ENCODE results near the gene ZNF205.

Gene ZNF205

GRCh38 chr16:3129137-3130131 is 17.0 kb downstream of the ZNF205 start (continued):
- TF ChIP-seq TRIM28 (IDR thresholded peaks at IDR 0.05; ENCODE audit: borderline replicate concordance, low read length): peak; percentile 63; the same call in 1 of the 2 replicates
- peak; percentile 97 for TF ChIP-seq ZNF600 (tag by site-specific recombination; IDR thresholded peaks at IDR 0.05)
- no peak for TF ChIP-seq ZBTB1 (tag by site-specific recombination; IDR thresholded peaks at IDR 0.05)
- peak; percentile 45; the same call in 1 of the 2 replicates for TF ChIP-seq ZNF184 (tag by site-specific recombination; IDR thresholded peaks at IDR 0.05)
- no peak for TF ChIP-seq ZNF670 (tag by site-specific recombination; IDR thresholded peaks at IDR 0.05; ENCODE audit: low read depth)
- no peak for TF ChIP-seq ZNF580 (tag by site-specific recombination; IDR thresholded peaks at IDR 0.05)
- no peak for TF ChIP-seq ZNF426 (tag by site-specific recombination; IDR thresholded peaks at IDR 0.05)
- TF ChIP-seq SP3 (tag by site-specific recombination; IDR thresholded peaks at IDR 0.05): no peak
- TF ChIP-seq SALL2 (tag by site-specific recombination; IDR thresholded peaks at IDR 0.05; ENCODE audit: borderline replicate concordance): no peak
- no peak for TF ChIP-seq ZNF776 (tag by site-specific recombination; IDR thresholded peaks at IDR 0.05; ENCODE audit: borderline replicate concordance)
- TF ChIP-seq GLIS2 (tag by site-specific recombination; IDR thresholded peaks at IDR 0.05): no peak; the same call in 1 of the 2 replicates
- TF ChIP-seq GLIS1 (tag by site-specific recombination; IDR thresholded peaks at IDR 0.05): peak; percentile 64
- no peak for TF ChIP-seq PATZ1 (tag by site-specific recombination; IDR thresholded peaks at IDR 0.05)
- TF ChIP-seq CTCF (tag by site-specific recombination; IDR thresholded peaks at IDR 0.05): peak; percentile 87
- TF ChIP-seq ZNF350 (tag by site-specific recombination; IDR thresholded peaks at IDR 0.05): no peak
- no peak for TF ChIP-seq AEBP2 (tag by site-specific recombination; IDR thresholded peaks at IDR 0.05; ENCODE audit: borderline replicate concordance)
- TF ChIP-seq ZBTB44 (tag by site-specific recombination; IDR thresholded peaks at IDR 0.05): 0 out of 2 replicates have a peak, but pooled peaks have one; percentile 31
- TF ChIP-seq KLF9 (tag by site-specific recombination; IDR thresholded peaks at IDR 0.05; ENCODE audit: low read depth): no peak
- 0 out of 2 replicates have a peak, but pooled peaks have one; percentile 46 for TF ChIP-seq ZSCAN30 (tag by site-specific recombination; IDR thresholded peaks at IDR 0.05)
- TF ChIP-seq HOXC10 (CRISPR knock-in tag; IDR thresholded peaks at IDR 0.05): no peak
- no peak for TF ChIP-seq ZNF24 (tag by site-specific recombination; IDR thresholded peaks at IDR 0.05)
- TF ChIP-seq ZNF266 (tag by site-specific recombination; IDR thresholded peaks at IDR 0.05; ENCODE audit: low read depth): no peak
- TF ChIP-seq ZNF324 (tag by site-specific recombination; IDR thresholded peaks at IDR 0.05): 0 out of 2 replicates have a peak, but pooled peaks have one; percentile 34
- TF ChIP-seq KLF1 (tag by site-specific recombination; IDR thresholded peaks at IDR 0.05): no peak
- TF ChIP-seq ZNF654 (tag by site-specific recombination; IDR thresholded peaks at IDR 0.05; ENCODE audit: low read depth): peak; percentile 95
- no peak for TF ChIP-seq KLF16 (tag by site-specific recombination; IDR thresholded peaks at IDR 0.05)
- TF ChIP-seq ZNF473 (tag by site-specific recombination; IDR thresholded peaks at IDR 0.05): no peak
- no peak for TF ChIP-seq ZNF76 (tag by site-specific recombination; IDR thresholded peaks at IDR 0.05; ENCODE audit: borderline replicate concordance, low read depth)
- TF ChIP-seq KLF8 (tag by site-specific recombination; IDR thresholded peaks at IDR 0.05): no peak
- peak; percentile 26; the same call in 1 of the 2 replicates for TF ChIP-seq ZFP37 (tag by site-specific recombination; IDR thresholded peaks at IDR 0.05)
- TF ChIP-seq ZBTB7A (tag by site-specific recombination; IDR thresholded peaks at IDR 0.05; ENCODE audit: low read depth): no peak
